ENCODE measurements around the gene ZNF816.

- TF ChIP-seq CTCF (IDR thresholded peaks at IDR 0.05; ENCODE audit: insufficient read depth, low read length, poor library complexity, severe bottlenecking) (no peak), EZH2phosphoT487 (conservative IDR thresholded peaks at IDR 0.05; ENCODE audit: low read length) (no peak)
Measured at GRCh38 chr19:53008061-53008778, 45.5 kb upstream of the ZNF816 start.

All from SU-DHL-6 (cell line).